Mesothelial cell of epicardium (in vitro differentiated cells): ENCODE data around the gene ZNF134. TPM values are rescaled to one million over a fixed set of nuclear protein-coding genes. Genes with fewer than 3 reads are reported as not detected.

Experiments
- DNase-seq, 2 experiments: peaks; one replicate each; pipeline ENCODE4 v3.0.0; 2021; ENCODE audit warnings: low spot score in 2 of 2; ENCODE audit not compliant: unreplicated experiment in 2 of 2
- H3K27ac Mint-ChIP-seq: 2 replicates; pipeline ENCODE4 v1.8.0; 2021; ENCODE audit warnings: mixed read lengths
- H3K27me3 Mint-ChIP-seq: 2 replicates; pipeline ENCODE4 v1.8.0; 2021; ENCODE audit warnings: low read depth, mixed read lengths
- H3K36me3 Mint-ChIP-seq: 2 replicates; pipeline ENCODE4 v1.8.0; 2021; ENCODE audit warnings: mixed read lengths
- H3K4me1 Mint-ChIP-seq: 2 replicates; pipeline ENCODE4 v1.8.0; 2021; ENCODE audit warnings: mixed read lengths
- H3K4me3 Mint-ChIP-seq: 2 replicates; pipeline ENCODE4 v1.8.0; 2021; ENCODE audit warnings: mild to moderate bottlenecking, moderate library complexity, mixed read lengths
- H3K9me3 Mint-ChIP-seq: 2 replicates; pipeline ENCODE4 v1.8.0; 2021; ENCODE audit warnings: mixed read lengths
- total RNA-seq: library from RNA; stranded (reverse); gene quantifications from 3 replicates; pipeline ENCODE4 v1.2.1, GENCODE V29; 2021
- TF ChIP-seq, protein P1 (sequence below): fragments of 200-600 bp; sonication (generic); IDR thresholded peaks from one replicate; pipeline ENCODE4 v1.5.0; 2021; ENCODE audit warnings: antibody characterized with exemption; ENCODE audit not compliant: unreplicated experiment

ZNF134 gene
- total RNA-seq, 1 donor from 2014 or later = 33.5 TPM

GRCh38 chr19:57655443-57655842 lies 41.4 kb downstream of the ZNF134 start:
- H3K9me3 Mint-ChIP-seq = peaks cover 37% of the 10 kb centered on the region
- no peak overlapping the region for H3K27ac Mint-ChIP-seq
- H3K27me3 Mint-ChIP-seq = peaks cover 29% of the 10 kb centered on the region
- no peak overlapping the region for H3K4me3 Mint-ChIP-seq
- no peaks in the 10 kb centered on the region for H3K36me3 Mint-ChIP-seq
- TF ChIP-seq, protein P1, sequence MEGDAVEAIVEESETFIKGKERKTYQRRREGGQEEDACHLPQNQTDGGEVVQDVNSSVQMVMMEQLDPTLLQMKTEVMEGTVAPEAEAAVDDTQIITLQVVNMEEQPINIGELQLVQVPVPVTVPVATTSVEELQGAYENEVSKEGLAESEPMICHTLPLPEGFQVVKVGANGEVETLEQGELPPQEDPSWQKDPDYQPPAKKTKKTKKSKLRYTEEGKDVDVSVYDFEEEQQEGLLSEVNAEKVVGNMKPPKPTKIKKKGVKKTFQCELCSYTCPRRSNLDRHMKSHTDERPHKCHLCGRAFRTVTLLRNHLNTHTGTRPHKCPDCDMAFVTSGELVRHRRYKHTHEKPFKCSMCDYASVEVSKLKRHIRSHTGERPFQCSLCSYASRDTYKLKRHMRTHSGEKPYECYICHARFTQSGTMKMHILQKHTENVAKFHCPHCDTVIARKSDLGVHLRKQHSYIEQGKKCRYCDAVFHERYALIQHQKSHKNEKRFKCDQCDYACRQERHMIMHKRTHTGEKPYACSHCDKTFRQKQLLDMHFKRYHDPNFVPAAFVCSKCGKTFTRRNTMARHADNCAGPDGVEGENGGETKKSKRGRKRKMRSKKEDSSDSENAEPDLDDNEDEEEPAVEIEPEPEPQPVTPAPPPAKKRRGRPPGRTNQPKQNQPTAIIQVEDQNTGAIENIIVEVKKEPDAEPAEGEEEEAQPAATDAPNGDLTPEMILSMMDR = no peak
- DNase-seq = no peak
- no peaks in the 10 kb centered on the region for H3K4me1 Mint-ChIP-seq

DNA sequence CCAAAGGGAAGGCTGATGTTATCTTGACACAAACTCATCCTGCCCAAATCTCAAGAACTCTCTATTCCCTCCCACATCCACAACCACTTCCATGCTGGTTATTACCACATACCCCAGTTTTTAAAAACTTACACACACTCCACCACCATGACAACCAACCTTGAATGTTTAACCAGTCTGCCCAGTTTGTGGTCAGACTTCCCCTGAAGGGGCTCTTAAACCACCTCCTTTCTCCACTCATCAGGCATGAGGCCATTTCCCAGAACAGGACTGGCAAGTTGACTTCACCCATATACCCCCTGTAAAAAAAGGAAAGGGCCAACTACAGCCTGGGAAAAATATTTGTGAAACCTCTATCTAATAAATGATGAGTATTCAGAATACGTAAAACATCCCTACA lies 42.3 kb downstream of the ZNF134 start:
- Mint-ChIP-seq H3K9me3 (peaks cover 35% of the 10 kb centered on the region), H3K27ac (no peak overlapping the region), H3K4me3 (no peak overlapping the region), H3K36me3 (no peaks in the 10 kb centered on the region), H3K27me3 (peaks cover 38% of the 10 kb centered on the region), H3K4me1 (no peaks in the 10 kb centered on the region)
- DNase-seq = no peak
- TF ChIP-seq, protein P1 = no peak

GRCh38 chr19:57664269-57665127 lies 50.5 kb downstream of the ZNF134 start:
- H3K4me3 Mint-ChIP-seq = peak overlapping the region; percentile 80
- H3K9me3 Mint-ChIP-seq = no peaks in the 10 kb centered on the region
- no peak overlapping the region for H3K27ac Mint-ChIP-seq

GRCh38 chr19:57665261-57665806 lies 51.3 kb downstream of the ZNF134 start:
- H3K27me3 Mint-ChIP-seq = peaks cover 46% of the 10 kb centered on the region
- H3K4me1 Mint-ChIP-seq = peaks cover 7% of the 10 kb centered on the region
- peak overlapping the region; percentile 80 for H3K4me3 Mint-ChIP-seq
- no peaks in the 10 kb centered on the region for H3K36me3 Mint-ChIP-seq
- no peak for DNase-seq
- H3K27ac Mint-ChIP-seq = no peak overlapping the region
- H3K9me3 Mint-ChIP-seq = no peaks in the 10 kb centered on the region
- TF ChIP-seq, protein P1 = no peak

More at GRCh38 chr19:57664269-57665127, 50.5 kb downstream of the ZNF134 start:
- Mint-ChIP-seq H3K4me1 (peaks cover 7% of the 10 kb centered on the region), H3K36me3 (no peaks in the 10 kb centered on the region), H3K27me3 (peaks cover 54% of the 10 kb centered on the region)
- TF ChIP-seq, protein P1 = no peak
- DNase-seq = peak; percentile 37 to 65

DNA sequence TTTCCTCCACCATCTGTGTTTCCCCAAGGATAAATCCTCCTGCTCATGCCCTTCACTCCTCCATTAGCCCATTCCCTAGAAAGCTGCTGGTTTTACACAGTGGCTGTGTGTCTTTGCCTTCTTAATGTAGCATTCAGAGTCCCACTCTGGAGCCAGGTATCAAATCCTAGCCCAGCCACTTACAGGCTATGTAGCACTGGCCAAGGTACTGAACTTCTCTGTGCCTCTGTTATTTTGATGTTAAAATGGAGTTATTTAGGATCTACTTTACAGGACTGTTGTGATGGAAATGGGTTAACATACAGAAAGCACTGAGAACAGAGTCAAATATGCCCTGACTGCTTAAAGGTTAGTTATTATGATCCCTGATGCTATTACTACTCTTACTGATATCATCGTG lies 53.2 kb downstream of the ZNF134 start:
- no peaks in the 10 kb centered on the region for H3K36me3 Mint-ChIP-seq
- no peak overlapping the region for H3K4me3 Mint-ChIP-seq
- H3K9me3 Mint-ChIP-seq = no peaks in the 10 kb centered on the region
- H3K27ac Mint-ChIP-seq = no peak overlapping the region
- no peak for DNase-seq
- peaks cover 47% of the 10 kb centered on the region for H3K27me3 Mint-ChIP-seq
- TF ChIP-seq, protein P1 = no peak
- peaks cover 7% of the 10 kb centered on the region for H3K4me1 Mint-ChIP-seq
